NCI-H345 treated with DMSO at 0.1 percent for 48 hours (cell line): Measurements from ENCODE around the gene EHMT1.
"Not testable (repeated sequence)": the region's sequence is repeated elsewhere in the genome, so short reads cannot be mapped to it uniquely, and the experiment has no call there.

Experiments used
- DNase-seq: peaks from one replicate; lab custom pipeline; 2025; ENCODE audit not compliant: unreplicated experiment; lab: John Stamatoyannopoulos, UW

Gene EHMT1

DNA sequence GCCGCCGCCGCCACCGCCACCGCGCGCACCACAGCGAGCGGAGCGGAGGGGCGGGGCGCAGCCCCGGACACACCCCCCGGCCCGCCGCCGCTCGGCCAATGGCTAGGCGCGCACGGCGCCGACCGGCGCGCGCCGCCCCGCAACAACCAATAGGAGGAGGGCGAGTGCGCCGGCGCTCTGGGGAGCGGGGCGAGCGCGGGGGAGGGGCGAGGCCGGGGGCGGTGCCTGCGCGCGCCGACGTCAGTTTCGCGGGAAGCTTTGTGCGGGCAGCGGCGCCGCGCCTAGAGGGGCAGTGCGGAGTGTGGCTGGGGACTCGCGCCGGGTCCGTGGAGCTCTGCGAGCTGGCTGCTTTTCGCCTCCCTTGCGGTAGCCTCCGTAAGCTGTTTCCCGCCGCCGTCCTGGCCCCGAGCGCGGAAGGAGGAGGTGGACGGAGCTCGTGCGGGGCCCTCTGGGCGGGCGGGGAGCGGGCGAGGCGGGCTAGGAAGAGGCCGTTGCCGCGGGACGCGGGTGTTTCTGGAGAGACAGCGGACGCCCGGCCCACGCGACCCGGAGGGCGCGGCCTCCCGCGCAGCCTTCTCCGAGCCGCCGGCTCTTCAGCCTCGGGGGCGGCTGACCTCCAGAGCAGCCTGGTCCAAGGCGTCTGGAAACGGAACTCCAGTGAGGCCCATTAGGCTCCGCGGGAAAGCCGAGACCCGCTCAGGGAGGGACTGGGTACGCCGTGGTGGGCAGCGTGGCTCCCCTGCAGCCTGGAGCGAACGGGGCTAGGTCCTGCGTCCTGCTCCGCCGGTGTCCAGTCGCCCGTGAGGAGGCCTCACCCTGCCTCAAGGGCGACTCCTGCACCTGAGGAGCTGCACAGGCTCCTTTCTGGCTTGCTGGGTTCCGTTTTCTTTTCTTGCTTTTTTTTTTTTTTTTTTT, 28.1 kb upstream of the EHMT1 start, which contains the start of gene ZMYND19:
Gene ZMYND19, minus strand, starts transcription at position 44 of the 915 bp plus-strand sequence. CDS start 249 bp downstream, outside the sequence.
- DNase-seq: peak; percentile 73

- no peak for DNase-seq
Observed at GRCh38 chr9:137592767-137593166, 26.0 kb upstream of the EHMT1 start.

DNA sequence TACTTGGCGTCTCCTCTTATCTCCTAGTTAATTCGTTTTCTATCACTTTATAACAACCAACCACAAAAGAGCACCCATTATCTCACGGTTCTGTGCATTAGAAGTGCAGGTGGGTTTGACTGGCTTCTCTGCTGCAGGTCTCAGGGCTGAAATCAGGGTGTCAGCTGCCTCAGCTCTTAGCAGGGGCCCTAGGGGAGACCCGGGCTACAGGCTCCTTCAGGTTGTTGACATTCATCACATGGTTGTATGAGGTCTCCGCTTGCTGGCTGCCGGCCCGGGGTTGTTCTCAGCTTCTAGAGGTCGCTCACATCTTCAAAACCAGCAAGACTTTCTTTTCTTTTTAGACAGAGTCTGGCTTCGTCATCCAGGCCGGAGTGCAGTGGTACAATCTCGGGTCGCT, 25.6 kb upstream of the EHMT1 start:
- no peak for DNase-seq

- DNase-seq: not testable (repeated sequence)
Observed at GRCh38 chr9:137596577-137596976, 22.2 kb upstream of the EHMT1 start.

GRCh38 chr9:137598943-137599342, 19.9 kb upstream of the EHMT1 start:
- no peak for DNase-seq

DNA sequence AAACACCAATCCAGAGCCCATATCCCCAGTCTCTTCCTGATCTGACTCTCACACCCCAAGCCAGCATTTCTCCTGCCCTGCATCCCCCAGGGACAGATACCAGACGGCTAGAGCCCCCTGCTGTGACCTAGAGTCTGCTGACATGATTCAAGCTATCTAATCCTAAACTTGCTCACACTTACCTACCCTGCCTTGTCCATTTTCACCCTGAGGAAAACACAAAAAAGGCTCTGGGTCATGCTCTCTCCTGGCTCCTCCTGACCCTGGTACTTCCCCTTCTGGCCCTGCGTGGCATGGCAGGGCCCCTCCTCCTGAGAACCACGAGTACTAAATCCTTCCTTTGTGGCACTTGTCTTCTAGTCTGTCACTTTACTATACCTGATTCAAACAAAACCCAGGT, 16.1 kb upstream of the EHMT1 start:
- peak; percentile 11 for DNase-seq

- DNase-seq: no peak
Observed at GRCh38 chr9:137603879-137604278, 14.9 kb upstream of the EHMT1 start.

DNA sequence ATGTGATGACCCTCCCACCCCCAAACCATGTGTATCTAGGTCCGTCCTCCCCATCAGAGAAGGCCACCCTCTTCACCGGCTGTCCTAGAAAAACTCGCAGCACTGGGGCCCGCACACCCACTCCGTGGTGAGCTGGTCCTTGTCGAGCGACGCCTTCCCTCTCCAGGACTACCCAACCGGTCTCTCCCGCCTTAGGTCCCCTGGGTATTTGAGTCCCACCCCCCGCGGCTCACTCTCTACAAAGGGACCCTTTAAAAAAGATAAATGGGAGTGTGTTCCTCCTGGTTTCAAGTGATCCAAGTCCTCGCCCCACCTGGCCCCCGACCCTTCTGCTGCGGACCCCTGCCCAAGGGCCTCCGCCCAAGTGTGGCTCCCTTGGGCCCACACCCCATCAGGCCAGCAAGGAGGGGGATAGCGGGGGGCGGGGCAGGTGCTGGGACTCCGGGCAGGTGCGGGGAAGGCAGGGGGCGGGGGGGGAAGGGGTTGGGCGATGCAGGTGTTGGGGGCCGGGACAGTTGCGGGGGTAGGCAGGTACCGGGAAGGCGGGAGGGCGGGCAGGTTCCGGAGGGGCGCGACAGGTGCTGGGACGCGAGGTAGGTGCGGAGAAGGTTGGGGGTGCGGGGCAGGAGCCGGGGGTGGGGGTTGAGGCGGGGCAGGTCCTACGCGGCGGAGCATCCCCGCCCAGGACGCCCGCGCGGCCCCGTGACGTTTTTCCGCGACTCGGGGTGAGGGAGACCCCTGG, 14.3 kb upstream of the EHMT1 start:
- peak; percentile 10 for DNase-seq

GRCh38 chr9:137605121-137606004, 13.4 kb upstream of the EHMT1 start, which contains the start of gene ARRDC1:
TSS of gene ARRDC1 (plus strand) at chr9:137605686. CDS start at chr9:137605718, 32 bp downstream.
- DNase-seq: peak; percentile 64

DNA sequence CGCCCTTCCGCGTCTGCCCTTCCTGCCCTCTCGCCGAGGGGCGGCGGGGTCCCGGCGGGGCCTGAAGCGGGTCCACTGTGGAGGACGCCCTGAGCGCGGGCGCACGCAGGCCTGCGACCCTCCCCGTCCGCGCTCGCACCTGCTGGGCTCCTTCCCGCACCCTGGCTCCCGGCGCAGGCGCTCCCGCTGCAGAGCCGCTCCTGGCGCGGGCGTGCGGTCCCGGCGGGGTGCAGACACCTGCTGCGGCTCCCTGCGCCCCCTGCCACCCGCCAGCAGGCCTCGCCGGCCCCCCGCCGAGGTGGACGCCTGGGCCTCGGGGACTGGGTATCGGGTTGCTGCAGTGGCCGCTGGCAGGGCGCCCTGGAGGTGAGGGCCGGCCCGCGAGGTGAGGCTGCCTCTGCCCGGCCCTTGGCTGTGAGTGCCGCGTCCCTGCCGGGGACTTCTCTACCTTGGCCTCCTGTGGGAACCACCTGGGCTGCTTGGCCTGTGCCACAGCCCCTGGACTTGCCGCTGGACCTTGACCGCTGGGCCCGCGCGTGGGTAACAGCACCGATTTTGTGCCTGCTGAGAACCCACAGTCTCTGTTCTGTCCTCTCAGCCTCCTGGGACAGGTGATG, 12.7 kb upstream of the EHMT1 start:
- DNase-seq: peak; percentile 26

DNA sequence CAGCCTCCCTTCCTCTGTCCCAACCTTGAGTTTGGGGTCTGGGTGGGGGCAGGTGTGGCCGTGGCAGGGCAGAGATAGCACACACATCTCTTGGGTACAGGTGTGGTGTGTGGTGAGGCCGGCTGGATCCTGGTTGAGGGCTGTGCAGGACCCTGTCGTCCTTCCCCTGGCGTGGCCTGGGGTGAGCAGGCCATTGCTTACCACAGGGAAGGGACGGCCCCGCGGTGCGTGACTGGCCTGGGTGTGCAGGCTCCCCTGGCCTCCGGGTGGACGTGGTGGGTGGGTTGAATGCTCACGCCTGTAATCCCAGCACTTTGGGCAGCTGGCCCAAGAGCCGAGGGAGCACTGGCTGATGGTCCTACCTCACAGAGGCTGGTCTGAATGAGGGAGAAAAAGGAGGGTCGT, 12.1 kb upstream of the EHMT1 start:
- DNase-seq: no peak

DNA sequence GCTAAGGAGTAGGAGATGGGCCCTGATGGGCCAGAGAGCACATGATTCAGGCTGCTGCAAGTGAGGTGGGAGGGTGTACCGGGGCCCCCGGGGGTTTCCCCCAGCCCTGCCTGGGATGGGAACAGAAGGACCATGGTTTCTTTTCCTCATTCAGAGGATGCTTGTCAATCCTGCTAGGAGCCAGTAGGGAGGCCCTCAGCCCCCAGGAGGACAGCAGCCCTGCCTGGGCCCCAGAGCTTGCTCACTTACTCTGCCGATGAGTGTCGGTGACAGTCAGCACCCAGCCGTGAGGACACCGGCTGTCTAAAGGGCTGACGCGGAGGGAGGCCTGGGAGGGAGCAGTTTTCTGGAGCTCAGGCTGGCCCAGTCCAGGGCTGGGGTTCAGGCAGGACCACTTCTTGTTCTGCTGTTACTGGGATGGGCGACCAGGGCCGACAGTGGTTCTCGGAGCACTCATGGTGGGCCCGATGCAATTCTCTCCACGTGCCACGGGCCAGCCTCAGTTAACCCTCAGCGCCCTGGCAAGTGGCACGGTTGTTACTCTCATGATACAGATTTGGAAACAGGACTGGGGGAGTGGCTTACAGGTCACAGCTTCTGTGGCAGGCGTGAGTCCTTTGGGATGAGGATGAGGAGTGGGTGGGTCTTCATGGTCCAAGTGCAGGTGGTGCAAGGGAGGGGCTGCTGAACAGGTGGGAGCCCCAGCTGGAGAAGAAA, 11.5 kb upstream of the EHMT1 start:
- no peak for DNase-seq

- DNase-seq: no peak
Observed at GRCh38 chr9:137610944-137611343, 7.9 kb upstream of the EHMT1 start.

DNA sequence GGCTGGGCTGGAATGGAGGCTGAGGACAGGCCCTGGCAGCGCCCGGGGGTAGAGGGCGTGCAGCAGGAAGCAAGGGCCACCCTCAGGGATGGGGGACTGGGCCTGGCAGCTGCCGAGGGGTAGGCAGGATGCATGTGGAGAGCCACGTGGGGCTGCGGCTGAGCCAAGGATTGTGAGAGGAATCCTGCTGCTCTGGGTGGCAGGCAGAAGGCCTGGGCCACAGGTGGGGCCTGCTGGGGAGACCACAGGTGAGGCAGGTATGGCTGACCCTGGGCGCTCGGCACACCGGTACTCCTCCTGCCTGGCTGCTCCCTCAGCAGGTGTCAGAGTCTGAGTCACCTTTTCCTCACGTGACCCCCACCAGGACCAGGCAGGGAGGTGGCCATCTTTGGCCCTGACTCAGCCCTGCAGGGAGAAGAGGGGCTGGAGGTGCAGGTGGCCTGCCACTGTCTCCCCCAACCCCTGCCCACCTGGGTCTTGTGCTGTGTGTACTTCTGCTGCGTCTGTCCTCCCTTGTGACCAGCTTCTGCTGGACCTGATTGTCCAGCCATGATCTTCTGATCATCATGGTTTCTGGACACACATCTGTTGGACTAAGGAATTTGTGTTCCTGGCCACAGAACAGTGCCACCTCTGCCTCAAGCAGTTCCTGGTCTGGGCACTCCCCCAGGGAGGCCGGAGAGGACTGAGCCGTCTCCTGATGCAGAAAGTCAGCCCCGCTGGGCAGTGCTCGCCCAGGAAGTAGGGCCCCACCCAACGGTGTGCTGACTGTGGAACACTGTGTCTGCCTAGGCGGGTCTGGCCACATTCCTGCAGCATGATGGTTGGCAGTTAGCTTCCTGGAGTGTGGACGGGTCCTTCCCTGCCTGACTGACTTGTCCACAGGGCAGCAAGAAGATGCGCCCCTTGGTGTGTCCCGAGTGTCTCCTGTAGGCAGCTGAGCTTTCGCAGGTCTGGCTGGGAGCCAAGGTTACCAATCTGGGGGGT, 6.9 kb upstream of the EHMT1 start:
- DNase-seq: peak; percentile 25

DNA sequence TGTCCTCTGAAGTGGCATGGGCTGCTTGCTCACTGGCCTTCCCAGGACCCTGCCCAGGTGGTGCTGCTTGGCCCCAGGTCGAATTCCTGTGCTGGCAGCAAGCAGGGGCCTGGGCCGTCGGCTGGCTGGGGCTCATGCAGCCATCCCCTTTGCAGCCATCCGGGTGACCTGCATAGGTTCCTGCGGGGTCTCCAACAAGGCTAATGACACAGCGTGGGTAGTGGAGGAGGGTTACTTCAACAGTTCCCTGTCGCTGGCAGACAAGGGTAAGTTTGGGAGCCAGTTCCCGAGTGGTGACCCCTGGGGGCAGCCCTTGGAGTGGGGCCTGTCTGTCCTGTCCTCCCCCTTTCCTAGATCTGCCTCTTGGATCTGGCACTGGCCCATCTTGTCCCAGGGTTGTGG, 6.1 kb upstream of the EHMT1 start:
- DNase-seq: no peak

- no peak for DNase-seq
Observed at GRCh38 chr9:137613259-137613658, 5.5 kb upstream of the EHMT1 start.

DNA sequence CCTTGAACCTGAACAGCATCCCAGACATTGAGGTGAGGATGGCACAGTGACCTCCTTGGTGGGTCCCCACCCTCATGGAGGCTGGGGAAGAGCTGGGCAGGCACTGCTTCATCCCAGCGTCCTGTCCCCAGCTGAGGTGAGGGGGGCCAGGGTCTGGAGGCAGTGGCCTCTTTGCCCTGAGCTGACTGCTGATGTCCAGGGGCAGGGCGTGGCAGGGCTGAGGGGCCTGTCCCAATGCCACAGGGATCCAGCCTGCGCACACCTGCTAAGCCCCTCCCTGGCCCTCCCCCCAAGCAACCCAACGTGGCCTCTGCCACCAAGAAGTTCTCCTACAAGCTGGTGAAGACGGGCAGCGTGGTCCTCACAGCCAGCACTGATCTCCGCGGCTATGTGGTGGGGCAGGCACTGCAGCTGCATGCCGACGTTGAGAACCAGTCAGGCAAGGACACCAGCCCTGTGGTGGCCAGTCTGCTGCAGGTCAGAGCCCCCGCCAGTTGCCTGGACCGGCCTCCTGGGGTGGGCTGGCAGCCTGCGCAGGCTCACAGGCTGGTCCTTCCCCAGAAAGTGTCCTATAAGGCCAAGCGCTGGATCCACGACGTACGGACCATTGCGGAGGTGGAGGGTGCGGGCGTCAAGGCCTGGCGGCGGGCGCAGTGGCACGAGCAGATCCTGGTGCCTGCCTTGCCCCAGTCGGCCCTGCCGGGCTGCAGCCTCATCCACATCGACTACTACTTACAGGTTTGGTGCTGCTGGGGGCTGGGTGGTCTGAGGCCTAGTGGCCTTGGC, 4.9 kb upstream of the EHMT1 start:
- no peak for DNase-seq
